22Rv1 (cell line): ENCODE measurements around the gene CASP5.
"Not testable (repeated sequence)": the region's sequence is repeated elsewhere in the genome, so short reads cannot be mapped to it uniquely, and the experiment has no call there.

Experiments used
- ZFX ChIP-seq: fragments of 450-650 bp; IDR thresholded peaks from 2 replicates; pipeline ENCODE4 v1.6.1; 2017; ENCODE audit warnings: antibody characterized with exemption, borderline replicate concordance
- TF ChIP-seq, protein P1 (sequence below): fragments of 450-650 bp; IDR thresholded peaks from 2 replicates; pipeline ENCODE4 v1.5.1; 2017; ENCODE audit warnings: mild to moderate bottlenecking

DNA sequence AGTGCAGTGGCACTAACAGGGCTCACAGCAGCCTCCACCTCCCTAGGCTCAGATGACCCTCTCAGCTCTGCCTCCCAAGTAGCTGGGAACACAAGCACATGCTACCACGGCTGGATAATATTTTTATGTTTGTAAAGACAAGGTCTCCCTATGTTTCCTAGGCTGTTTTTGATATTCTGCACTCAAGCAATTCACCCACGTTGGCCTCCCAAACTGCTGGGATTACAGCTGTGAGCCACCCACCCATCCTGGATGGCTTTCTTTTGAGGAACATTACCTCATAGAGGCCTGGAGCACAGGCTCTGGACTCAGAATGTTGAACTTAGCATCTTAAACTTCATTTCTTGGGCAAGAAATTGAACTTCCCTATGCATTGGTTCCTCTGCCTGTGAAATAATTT is 49.1 kb upstream of the CASP5 start:
- TF ChIP-seq, protein P1, sequence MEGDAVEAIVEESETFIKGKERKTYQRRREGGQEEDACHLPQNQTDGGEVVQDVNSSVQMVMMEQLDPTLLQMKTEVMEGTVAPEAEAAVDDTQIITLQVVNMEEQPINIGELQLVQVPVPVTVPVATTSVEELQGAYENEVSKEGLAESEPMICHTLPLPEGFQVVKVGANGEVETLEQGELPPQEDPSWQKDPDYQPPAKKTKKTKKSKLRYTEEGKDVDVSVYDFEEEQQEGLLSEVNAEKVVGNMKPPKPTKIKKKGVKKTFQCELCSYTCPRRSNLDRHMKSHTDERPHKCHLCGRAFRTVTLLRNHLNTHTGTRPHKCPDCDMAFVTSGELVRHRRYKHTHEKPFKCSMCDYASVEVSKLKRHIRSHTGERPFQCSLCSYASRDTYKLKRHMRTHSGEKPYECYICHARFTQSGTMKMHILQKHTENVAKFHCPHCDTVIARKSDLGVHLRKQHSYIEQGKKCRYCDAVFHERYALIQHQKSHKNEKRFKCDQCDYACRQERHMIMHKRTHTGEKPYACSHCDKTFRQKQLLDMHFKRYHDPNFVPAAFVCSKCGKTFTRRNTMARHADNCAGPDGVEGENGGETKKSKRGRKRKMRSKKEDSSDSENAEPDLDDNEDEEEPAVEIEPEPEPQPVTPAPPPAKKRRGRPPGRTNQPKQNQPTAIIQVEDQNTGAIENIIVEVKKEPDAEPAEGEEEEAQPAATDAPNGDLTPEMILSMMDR = not testable (repeated sequence)
- not testable (repeated sequence) for TF ChIP-seq ZFX
